Measurements from ENCODE around the gene FZR1. TPM values are rescaled to one million over a fixed set of nuclear protein-coding genes. Genes with fewer than 3 reads are reported as not detected.

FZR1 gene
- total and polyA plus RNA-seq, 2 experiments from 2014 or later: 32.3 to 36.5 TPM

GRCh38 chr19:3547301-3547731 lies 41.2 kb downstream of the FZR1 start:
- H3K27ac ChIP-seq: no peak overlapping the region
- H3K27me3 ChIP-seq (replicated peaks; ENCODE audit: insufficient read depth): no peaks in the 10 kb centered on the region
- H3K79me2 ChIP-seq (ENCODE audit: insufficient read depth): peaks cover 9% of the 10 kb centered on the region; the same call in 1 of the 2 replicates
- H3K9me3 ChIP-seq (ENCODE audit: low read depth): no peaks in the 10 kb centered on the region
- H3K9me2 ChIP-seq (ENCODE audit: insufficient read depth): no peaks in the 10 kb centered on the region
- DNase-seq: peak; percentile 53
- in situ Hi-C loops (cut with MboI): no loop called here
- no peaks in the 10 kb centered on the region for H3K4me1 ChIP-seq (ENCODE audit: insufficient read depth)
- no peak for TF ChIP-seq EZH2phosphoT487 (IDR thresholded peaks at IDR 0.05; ENCODE audit: insufficient read depth, low read depth)
- H3K9ac ChIP-seq: no peak overlapping the region
- H3F3A ChIP-seq (ENCODE audit: insufficient read depth): no peaks in the 10 kb centered on the region
- H2AFZ ChIP-seq: no peak overlapping the region
- no peak overlapping the region for H3K4me2 ChIP-seq (ENCODE audit: unreplicated experiment)
- H4K20me1 ChIP-seq (ENCODE audit: insufficient read depth): no peaks in the 10 kb centered on the region
- no peaks in the 10 kb centered on the region for H3K36me3 ChIP-seq (ENCODE audit: low read depth)
- H3K4me3 ChIP-seq: no peak overlapping the region
- WGBS, 2 experiments (ENCODE audit: low coverage in 1 of 2, low lambda C conversion rate in 2 of 2, missing lambda C conversion rate in 2 of 2): 86 to 92% methylated on average over 12 to 15 of the region's 15 CpGs

GRCh38 chr19:3547767-3548282 lies 41.7 kb downstream of the FZR1 start:
- H3K27me3 ChIP-seq (replicated peaks; ENCODE audit: insufficient read depth): no peaks in the 10 kb centered on the region
- H3K79me2 ChIP-seq (ENCODE audit: insufficient read depth): peaks cover 14% of the 10 kb centered on the region
- H3K36me3 ChIP-seq (ENCODE audit: low read depth): no peaks in the 10 kb centered on the region
- no peaks in the 10 kb centered on the region for H3K9me3 ChIP-seq (ENCODE audit: low read depth)
- no peak overlapping the region for H3K9ac ChIP-seq
- H3K4me2 ChIP-seq (ENCODE audit: unreplicated experiment): no peak overlapping the region
- H3K4me3 ChIP-seq: no peak overlapping the region
- in situ Hi-C loops (cut with MboI): no loop called here
- no peak overlapping the region for H3K27ac ChIP-seq
- TF ChIP-seq EZH2phosphoT487 (IDR thresholded peaks at IDR 0.05; ENCODE audit: insufficient read depth, low read depth) (no peak), EZH2 (IDR thresholded peaks at IDR 0.05; ENCODE audit: insufficient read depth, poor library complexity, severe bottlenecking) (no peak)
- H3F3A ChIP-seq (ENCODE audit: insufficient read depth): no peaks in the 10 kb centered on the region
- no peak overlapping the region for H2AFZ ChIP-seq
- no peaks in the 10 kb centered on the region for H3K4me1 ChIP-seq (ENCODE audit: insufficient read depth)
- H3K9me2 ChIP-seq (ENCODE audit: insufficient read depth): no peaks in the 10 kb centered on the region
- no peaks in the 10 kb centered on the region for H4K20me1 ChIP-seq (ENCODE audit: insufficient read depth)
- 84 to 88% methylated on average over 27 to 29 of the region's 36 CpGs for WGBS, 2 experiments (ENCODE audit: low coverage in 1 of 2, low lambda C conversion rate in 2 of 2, missing lambda C conversion rate in 2 of 2)
- no peak for DNase-seq

- no peaks in the 10 kb centered on the region for H3K9me3 ChIP-seq (ENCODE audit: low read depth)
- no peaks in the 10 kb centered on the region for H3F3A ChIP-seq (ENCODE audit: insufficient read depth)
- no peak overlapping the region for H3K4me3 ChIP-seq
- DNase-seq: no peak
- WGBS, 2 experiments (ENCODE audit: low coverage in 1 of 2, low lambda C conversion rate in 2 of 2, missing lambda C conversion rate in 2 of 2): 86 to 87% methylated on average over 14 of the region's 14 CpGs
- peaks cover 20% of the 10 kb centered on the region for H3K79me2 ChIP-seq (ENCODE audit: insufficient read depth)
- no peak overlapping the region for H3K27ac ChIP-seq
- no peak overlapping the region for H2AFZ ChIP-seq
- no peaks in the 10 kb centered on the region for H3K27me3 ChIP-seq (replicated peaks; ENCODE audit: insufficient read depth)
- TF ChIP-seq EZH2phosphoT487 (IDR thresholded peaks at IDR 0.05; ENCODE audit: insufficient read depth, low read depth) (no peak), EZH2 (IDR thresholded peaks at IDR 0.05; ENCODE audit: insufficient read depth, poor library complexity, severe bottlenecking) (no peak)
- H4K20me1 ChIP-seq (ENCODE audit: insufficient read depth): no peaks in the 10 kb centered on the region
- no peak overlapping the region for H3K4me2 ChIP-seq (ENCODE audit: unreplicated experiment)
- no peak overlapping the region for H3K9ac ChIP-seq
- in situ Hi-C loops (cut with MboI): no loop called here
- H3K4me1 ChIP-seq (ENCODE audit: insufficient read depth): no peaks in the 10 kb centered on the region
- no peaks in the 10 kb centered on the region for H3K9me2 ChIP-seq (ENCODE audit: insufficient read depth)
- no peaks in the 10 kb centered on the region for H3K36me3 ChIP-seq (ENCODE audit: low read depth)
These were observed 42.5 kb downstream of the FZR1 start for GRCh38 chr19:3548606-3549005.

DNA sequence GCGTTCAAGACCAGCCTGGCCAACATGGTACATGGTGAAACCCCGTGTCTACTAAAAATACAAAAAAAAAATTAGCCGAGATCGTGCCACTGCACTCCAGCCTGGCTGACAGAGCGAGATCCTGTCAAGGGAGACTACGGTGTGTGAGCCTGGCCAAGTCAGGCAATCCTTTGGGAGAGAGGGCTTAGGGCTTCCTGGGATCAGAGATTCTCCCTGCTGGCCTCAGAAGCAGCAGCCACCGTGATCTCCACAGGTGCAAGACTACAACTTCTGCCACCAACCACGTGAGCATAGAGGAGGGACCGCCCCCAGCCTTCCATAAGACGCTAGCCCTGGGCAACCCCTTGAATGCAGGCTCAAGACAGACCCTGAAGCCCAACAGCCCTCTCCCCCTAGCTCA lies 43.7 kb downstream of the FZR1 start:
- Histone ChIP-seq H2AFZ (no peak overlapping the region), H3K9me2 (ENCODE audit: insufficient read depth) (no peaks in the 10 kb centered on the region), H3K36me3 (ENCODE audit: low read depth) (no peaks in the 10 kb centered on the region), H3K9me3 (ENCODE audit: low read depth) (no peaks in the 10 kb centered on the region), H3K4me3 (no peak overlapping the region), H3F3A (ENCODE audit: insufficient read depth) (no peaks in the 10 kb centered on the region), H3K27ac (no peak overlapping the region), H3K9ac (no peak overlapping the region), H3K4me2 (ENCODE audit: unreplicated experiment) (no peak overlapping the region), H3K27me3 (replicated peaks; ENCODE audit: insufficient read depth) (no peaks in the 10 kb centered on the region), H4K20me1 (ENCODE audit: insufficient read depth) (no peaks in the 10 kb centered on the region), H3K79me2 (ENCODE audit: insufficient read depth) (peaks cover 32% of the 10 kb centered on the region), H3K4me1 (ENCODE audit: insufficient read depth) (no peaks in the 10 kb centered on the region)
- no peak for DNase-seq
- in situ Hi-C loops (cut with MboI): no loop called here
- 93 to 96% methylated on average over 10 of the region's 10 CpGs for WGBS, 2 experiments (ENCODE audit: low coverage in 1 of 2, low lambda C conversion rate in 2 of 2, missing lambda C conversion rate in 2 of 2)
- no peak for TF ChIP-seq EZH2phosphoT487 (IDR thresholded peaks at IDR 0.05; ENCODE audit: insufficient read depth, low read depth)
- TF ChIP-seq EZH2 (IDR thresholded peaks at IDR 0.05; ENCODE audit: insufficient read depth, poor library complexity, severe bottlenecking): no peak
